A673 (cell line): ENCODE measurements around the gene GRAP2.

ENCODE experiments used
- CTCF ChIP-seq: fragments of 300-800, 200-600 bp; sonication (generic); conservative IDR thresholded peaks from 2 replicates; pipeline ENCODE4 v1.5.1; 2017; ENCODE audit warnings: low read depth, mild to moderate bottlenecking, antibody characterized with exemption, low read length, moderate library complexity, mixed read lengths
- EZH2 ChIP-seq: fragments of 200-600 bp; sonication (generic); IDR thresholded peaks from 2 replicates; pipeline ENCODE4 v1.6.1; 2017; ENCODE audit warnings: borderline replicate concordance, low read depth, mild to moderate bottlenecking, mixed read lengths, antibody characterized with exemption, low read length; ENCODE audit not compliant: poor library complexity, severe bottlenecking

- TF ChIP-seq CTCF (no peak), EZH2 (no peak)
Observed at GRCh38 chr22:39999144-39999757, 98.4 kb downstream of the GRAP2 start.
